ENCODE data around the gene TMEM209. TPM values are rescaled to one million over a fixed set of nuclear protein-coding genes. Genes with fewer than 3 reads are reported as not detected.
A peak's percentile ranks its signal among the peaks of the same experiment; 100 is the strongest.

TMEM209 gene
- total RNA-seq, 1 experiment from 2014 or later: 45.8 TPM

DNA sequence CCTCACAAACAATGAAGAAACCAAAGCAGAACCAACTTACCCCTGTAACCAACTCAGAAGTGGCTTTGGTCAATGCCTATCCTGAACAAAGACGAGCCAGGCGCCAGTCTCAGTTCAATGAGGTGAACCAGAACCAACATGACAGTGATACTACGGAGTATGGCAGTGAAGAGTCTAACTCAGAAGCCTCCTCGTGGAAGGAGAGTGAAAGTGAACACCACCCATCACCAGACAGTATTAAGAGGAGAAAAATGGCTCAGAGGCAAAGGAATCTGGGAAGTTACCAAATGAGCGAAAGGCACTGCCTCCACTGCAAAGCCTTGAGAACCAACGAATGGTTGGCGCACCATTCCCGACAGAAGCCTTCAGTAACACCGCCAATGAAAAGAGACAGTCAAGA is 10.8 kb upstream of the TMEM209 start:
- Histone ChIP-seq H3K27me3 (replicated peaks; ENCODE audit: insufficient read depth, low read depth, low read length, poor library complexity) (no peaks in the 10 kb centered on the region), H3K9me3 (ENCODE audit: low read depth, low read length, poor library complexity, severe bottlenecking) (no peaks in the 10 kb centered on the region), H3K36me3 (ENCODE audit: insufficient read depth, low read length, poor library complexity, severe bottlenecking) (no peaks in the 10 kb centered on the region), H3K4me3 (ENCODE audit: low read depth, low read length, poor library complexity, severe bottlenecking) (no peak overlapping the region), H3K4me1 (ENCODE audit: insufficient read depth, low read length, poor library complexity, severe bottlenecking) (no peaks in the 10 kb centered on the region), H3K27ac (ENCODE audit: low read depth, low read length, poor library complexity, severe bottlenecking) (no peak overlapping the region)
- TF ChIP-seq EZH2 (IDR thresholded peaks at IDR 0.05; ENCODE audit: borderline replicate concordance, low read depth, low read length, poor library complexity, severe bottlenecking): no peak
- TF ChIP-seq, protein P1, sequence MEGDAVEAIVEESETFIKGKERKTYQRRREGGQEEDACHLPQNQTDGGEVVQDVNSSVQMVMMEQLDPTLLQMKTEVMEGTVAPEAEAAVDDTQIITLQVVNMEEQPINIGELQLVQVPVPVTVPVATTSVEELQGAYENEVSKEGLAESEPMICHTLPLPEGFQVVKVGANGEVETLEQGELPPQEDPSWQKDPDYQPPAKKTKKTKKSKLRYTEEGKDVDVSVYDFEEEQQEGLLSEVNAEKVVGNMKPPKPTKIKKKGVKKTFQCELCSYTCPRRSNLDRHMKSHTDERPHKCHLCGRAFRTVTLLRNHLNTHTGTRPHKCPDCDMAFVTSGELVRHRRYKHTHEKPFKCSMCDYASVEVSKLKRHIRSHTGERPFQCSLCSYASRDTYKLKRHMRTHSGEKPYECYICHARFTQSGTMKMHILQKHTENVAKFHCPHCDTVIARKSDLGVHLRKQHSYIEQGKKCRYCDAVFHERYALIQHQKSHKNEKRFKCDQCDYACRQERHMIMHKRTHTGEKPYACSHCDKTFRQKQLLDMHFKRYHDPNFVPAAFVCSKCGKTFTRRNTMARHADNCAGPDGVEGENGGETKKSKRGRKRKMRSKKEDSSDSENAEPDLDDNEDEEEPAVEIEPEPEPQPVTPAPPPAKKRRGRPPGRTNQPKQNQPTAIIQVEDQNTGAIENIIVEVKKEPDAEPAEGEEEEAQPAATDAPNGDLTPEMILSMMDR (conservative IDR thresholded peaks at IDR 0.05; ENCODE audit: low read depth, low read length): no peak
- intact Hi-C loops (cut with micrococcal nuclease; ENCODE audit: unreplicated experiment): no loop called here
- DNase-seq (ENCODE audit: low spot score): no peak
- BruUV-seq (replicated peaks): no TSS peak
- CTCF ChIA-PET: no interaction called here
- POLR2A ChIA-PET (ENCODE audit: low non-redundant PET): no interaction called here

DNA sequence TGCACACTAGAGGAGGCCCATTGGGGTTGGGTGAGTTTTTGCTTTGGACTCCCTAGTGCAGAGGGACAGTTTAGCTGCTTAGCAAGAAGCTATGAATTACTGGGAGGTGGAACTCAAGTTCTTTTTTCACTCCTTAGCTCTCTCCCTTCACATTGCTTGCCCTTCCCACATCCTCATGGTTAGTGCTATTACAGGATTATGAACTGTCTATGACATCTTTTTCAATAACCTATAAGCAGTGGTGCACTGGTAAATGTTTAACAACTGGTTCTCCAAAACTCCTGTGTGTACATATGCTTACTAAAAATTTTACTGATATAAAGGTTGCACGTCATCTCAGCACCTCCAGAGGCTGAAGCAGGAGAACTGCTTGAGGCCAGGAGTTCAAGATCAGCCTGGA is 8.6 kb upstream of the TMEM209 start:
- Histone ChIP-seq H3K4me3 (ENCODE audit: low read depth, low read length, poor library complexity, severe bottlenecking) (no peak overlapping the region), H3K36me3 (ENCODE audit: insufficient read depth, low read length, poor library complexity, severe bottlenecking) (no peaks in the 10 kb centered on the region), H3K4me1 (ENCODE audit: insufficient read depth, low read length, poor library complexity, severe bottlenecking) (no peaks in the 10 kb centered on the region), H3K27me3 (replicated peaks; ENCODE audit: insufficient read depth, low read depth, low read length, poor library complexity) (no peaks in the 10 kb centered on the region), H3K9me3 (ENCODE audit: low read depth, low read length, poor library complexity, severe bottlenecking) (no peaks in the 10 kb centered on the region), H3K27ac (ENCODE audit: low read depth, low read length, poor library complexity, severe bottlenecking) (no peak overlapping the region)
- no TSS peak for BruUV-seq (replicated peaks)
- intact Hi-C loops (cut with micrococcal nuclease; ENCODE audit: unreplicated experiment): no loop called here
- no peak for DNase-seq (ENCODE audit: low spot score)
- CTCF ChIA-PET: interaction anchor here (0.6 kb wide), 1 partner anchor 59 kb away, joined by 3 read pairs; no protein-coding TSS in a partner anchor
- no peak for TF ChIP-seq EZH2 (IDR thresholded peaks at IDR 0.05; ENCODE audit: borderline replicate concordance, low read depth, low read length, poor library complexity, severe bottlenecking)
- TF ChIP-seq, protein P1 (conservative IDR thresholded peaks at IDR 0.05; ENCODE audit: low read depth, low read length): no peak
- POLR2A ChIA-PET (ENCODE audit: low non-redundant PET): no interaction called here

DNA sequence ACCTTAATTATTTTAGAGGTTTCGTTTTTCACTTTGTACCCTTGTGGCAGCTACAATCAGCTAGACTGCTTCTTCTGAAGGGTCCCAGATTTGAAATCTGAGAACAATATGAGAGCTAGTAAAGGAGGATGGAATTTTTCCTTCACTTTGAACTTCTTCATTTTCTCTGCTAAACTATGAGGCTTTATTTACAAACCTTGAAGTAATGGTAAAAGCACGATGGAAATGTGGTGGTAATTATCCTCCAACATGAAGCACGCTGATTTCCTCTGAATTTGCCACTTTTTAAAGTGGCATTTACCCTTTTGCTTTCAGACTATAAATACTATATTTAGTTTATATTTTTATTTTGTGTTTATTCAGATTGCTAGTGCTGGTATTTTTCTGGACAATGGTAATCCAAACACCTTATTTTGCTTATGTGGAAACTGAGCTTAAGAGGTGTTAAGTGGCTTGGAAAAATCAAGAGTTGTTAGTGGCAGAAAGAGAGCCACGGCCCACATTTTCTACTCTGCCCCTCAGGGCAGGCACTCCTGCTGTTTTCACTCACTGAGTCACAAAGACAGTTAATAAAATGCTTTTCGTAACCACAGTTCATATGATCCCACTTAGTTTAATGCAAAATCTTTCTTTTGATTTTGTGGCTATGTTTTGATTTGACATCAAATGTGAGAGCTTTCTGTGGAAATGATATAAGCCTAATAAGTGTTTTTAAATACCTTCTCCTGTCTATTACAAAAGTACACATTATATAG is 5.2 kb upstream of the TMEM209 start:
- no TSS peak for BruUV-seq (replicated peaks)
- CTCF ChIA-PET: no interaction called here

More for the DNA sequence above, 5.2 kb upstream of the TMEM209 start:
- no peak overlapping the region for H3K4me3 ChIP-seq (ENCODE audit: low read depth, low read length, poor library complexity, severe bottlenecking)
- no peaks in the 10 kb centered on the region for H3K9me3 ChIP-seq (ENCODE audit: low read depth, low read length, poor library complexity, severe bottlenecking)
- H3K36me3 ChIP-seq (ENCODE audit: insufficient read depth, low read length, poor library complexity, severe bottlenecking): no peaks in the 10 kb centered on the region
- DNase-seq (ENCODE audit: low spot score): peak; percentile 28
- POLR2A ChIA-PET (ENCODE audit: low non-redundant PET): no interaction called here
- H3K27me3 ChIP-seq (replicated peaks; ENCODE audit: insufficient read depth, low read depth, low read length, poor library complexity): no peaks in the 10 kb centered on the region
- intact Hi-C loops (cut with micrococcal nuclease; ENCODE audit: unreplicated experiment): no loop called here
- H3K4me1 ChIP-seq (ENCODE audit: insufficient read depth, low read length, poor library complexity, severe bottlenecking): no peaks in the 10 kb centered on the region
- H3K27ac ChIP-seq (ENCODE audit: low read depth, low read length, poor library complexity, severe bottlenecking): no peak overlapping the region
- TF ChIP-seq, protein P1 (conservative IDR thresholded peaks at IDR 0.05; ENCODE audit: low read depth, low read length): no peak
- TF ChIP-seq EZH2 (IDR thresholded peaks at IDR 0.05; ENCODE audit: borderline replicate concordance, low read depth, low read length, poor library complexity, severe bottlenecking): no peak
